Measurements from ENCODE around the gene SHD.
"Not testable (repeated sequence)": the region's sequence is repeated elsewhere in the genome, so short reads cannot be mapped to it uniquely, and the experiment has no call there.

DNA sequence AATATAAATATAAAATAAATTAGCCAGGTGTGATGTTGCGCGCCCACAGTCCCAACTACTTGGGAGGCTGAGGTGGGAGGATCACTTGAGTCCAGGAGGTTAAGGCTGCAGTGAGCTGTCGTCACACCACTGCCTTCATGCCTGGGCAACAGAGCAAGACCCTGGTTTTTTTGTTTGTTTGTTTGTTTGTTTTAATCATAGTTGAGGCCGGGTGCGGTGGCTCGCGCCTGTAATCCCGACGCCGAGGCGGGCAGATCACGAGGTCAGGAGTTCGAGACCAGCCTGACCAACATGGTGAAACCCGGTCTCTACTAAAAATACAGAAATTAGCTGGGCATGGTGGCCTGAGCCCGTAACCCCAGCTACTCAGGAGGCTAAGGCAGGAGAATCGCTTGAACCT, 41.6 kb upstream of the SHD start:
- TF ChIP-seq, protein P1, sequence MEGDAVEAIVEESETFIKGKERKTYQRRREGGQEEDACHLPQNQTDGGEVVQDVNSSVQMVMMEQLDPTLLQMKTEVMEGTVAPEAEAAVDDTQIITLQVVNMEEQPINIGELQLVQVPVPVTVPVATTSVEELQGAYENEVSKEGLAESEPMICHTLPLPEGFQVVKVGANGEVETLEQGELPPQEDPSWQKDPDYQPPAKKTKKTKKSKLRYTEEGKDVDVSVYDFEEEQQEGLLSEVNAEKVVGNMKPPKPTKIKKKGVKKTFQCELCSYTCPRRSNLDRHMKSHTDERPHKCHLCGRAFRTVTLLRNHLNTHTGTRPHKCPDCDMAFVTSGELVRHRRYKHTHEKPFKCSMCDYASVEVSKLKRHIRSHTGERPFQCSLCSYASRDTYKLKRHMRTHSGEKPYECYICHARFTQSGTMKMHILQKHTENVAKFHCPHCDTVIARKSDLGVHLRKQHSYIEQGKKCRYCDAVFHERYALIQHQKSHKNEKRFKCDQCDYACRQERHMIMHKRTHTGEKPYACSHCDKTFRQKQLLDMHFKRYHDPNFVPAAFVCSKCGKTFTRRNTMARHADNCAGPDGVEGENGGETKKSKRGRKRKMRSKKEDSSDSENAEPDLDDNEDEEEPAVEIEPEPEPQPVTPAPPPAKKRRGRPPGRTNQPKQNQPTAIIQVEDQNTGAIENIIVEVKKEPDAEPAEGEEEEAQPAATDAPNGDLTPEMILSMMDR (conservative IDR thresholded peaks at IDR 0.05; ENCODE audit: low read depth, low read length), result not testable (repeated sequence)
- not testable (repeated sequence) for TF ChIP-seq EZH2 (IDR thresholded peaks at IDR 0.05; ENCODE audit: borderline replicate concordance, low read depth, low read length, poor library complexity, severe bottlenecking)
